Subcutaneous abdominal adipose tissue (tissue), 5 donors: ENCODE measurements around the gene PTPRD.
A peak's percentile ranks its signal among the peaks of the same experiment; 100 is the strongest.
"Not testable (repeated sequence)": the region's sequence is repeated elsewhere in the genome, so short reads cannot be mapped to it uniquely, and the experiment has no call there.

Source experiments
- H3K27ac ChIP-seq: one replicate; pipeline ENCODE4 v1.7.0; 2013; ENCODE audit warnings: low read depth, mild to moderate bottlenecking, inconsistent platforms, low read length, moderate library complexity
- H3K27me3 ChIP-seq, 5 donors: one replicate each; pipeline ENCODE4 v1.7.0; 2013; ENCODE audit warnings: low read length in 5 of 5, inconsistent platforms in 1 of 5; ENCODE audit not compliant: control insufficient read depth in 5 of 5, insufficient read depth in 4 of 5
- H3K36me3 ChIP-seq, 5 donors: one replicate each; pipeline ENCODE4 v1.7.0; 2013; ENCODE audit warnings: low read length in 5 of 5; ENCODE audit not compliant: control insufficient read depth in 5 of 5, insufficient read depth in 5 of 5
- H3K4me1 ChIP-seq, 5 donors: one replicate each; pipeline ENCODE4 v1.7.0; 2013; ENCODE audit warnings: low read length in 5 of 5, mild to moderate bottlenecking in 3 of 5, moderate library complexity in 1 of 5; ENCODE audit not compliant: control insufficient read depth in 5 of 5, insufficient read depth in 5 of 5
- H3K4me3 ChIP-seq, 5 donors: one replicate each; pipeline ENCODE4 v1.7.0; 2013; ENCODE audit warnings: low read length in 5 of 5, low read depth in 1 of 5
- H3K9ac ChIP-seq, 5 donors: one replicate each; pipeline ENCODE4 v1.7.0; 2013; ENCODE audit warnings: low read length in 5 of 5, mild to moderate bottlenecking in 4 of 5, moderate library complexity in 3 of 5
- H3K9me3 ChIP-seq, 5 donors: one replicate each; pipeline ENCODE4 v1.7.0; 2013; ENCODE audit warnings: low read length in 5 of 5; ENCODE audit not compliant: control insufficient read depth in 5 of 5
- donor health status: healthy.
- donor health status: healthy.
- donor health status: healthy.
- donor health status: healthy.
- donor health status: healthy.

The PTPRD gene

DNA sequence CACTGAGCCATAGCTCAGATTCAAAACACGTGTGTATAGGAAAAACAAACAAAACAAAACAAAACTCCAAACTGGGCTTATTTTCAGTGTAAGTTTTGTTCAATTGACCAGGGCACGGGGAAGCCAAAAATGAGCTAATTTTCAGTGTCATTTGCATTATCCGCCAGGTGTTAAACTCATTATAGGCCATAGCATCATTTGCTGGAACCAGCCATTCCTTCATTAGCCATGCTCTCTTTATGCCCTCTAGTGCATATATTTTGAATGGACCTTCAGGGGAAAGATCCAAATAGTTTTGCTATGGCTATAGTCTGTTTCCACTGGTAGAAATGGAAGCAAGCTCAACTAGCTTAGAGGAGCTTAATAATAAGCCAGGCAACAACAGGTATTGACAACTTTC is 1608.0 kb downstream of the PTPRD start:
- no peak overlapping the region for H3K27ac ChIP-seq
- H3K9me3 ChIP-seq, result no peaks in the 10 kb centered on the region
- peaks cover 0 to 11% (median 2%) of the 10 kb centered on the region in 5 donors for H3K4me1 ChIP-seq
- no peak overlapping the region for H3K9ac ChIP-seq
- no peaks in the 10 kb centered on the region for H3K27me3 ChIP-seq
- H3K4me3 ChIP-seq, result no peak overlapping the region
- no peaks in the 10 kb centered on the region for H3K36me3 ChIP-seq

DNA sequence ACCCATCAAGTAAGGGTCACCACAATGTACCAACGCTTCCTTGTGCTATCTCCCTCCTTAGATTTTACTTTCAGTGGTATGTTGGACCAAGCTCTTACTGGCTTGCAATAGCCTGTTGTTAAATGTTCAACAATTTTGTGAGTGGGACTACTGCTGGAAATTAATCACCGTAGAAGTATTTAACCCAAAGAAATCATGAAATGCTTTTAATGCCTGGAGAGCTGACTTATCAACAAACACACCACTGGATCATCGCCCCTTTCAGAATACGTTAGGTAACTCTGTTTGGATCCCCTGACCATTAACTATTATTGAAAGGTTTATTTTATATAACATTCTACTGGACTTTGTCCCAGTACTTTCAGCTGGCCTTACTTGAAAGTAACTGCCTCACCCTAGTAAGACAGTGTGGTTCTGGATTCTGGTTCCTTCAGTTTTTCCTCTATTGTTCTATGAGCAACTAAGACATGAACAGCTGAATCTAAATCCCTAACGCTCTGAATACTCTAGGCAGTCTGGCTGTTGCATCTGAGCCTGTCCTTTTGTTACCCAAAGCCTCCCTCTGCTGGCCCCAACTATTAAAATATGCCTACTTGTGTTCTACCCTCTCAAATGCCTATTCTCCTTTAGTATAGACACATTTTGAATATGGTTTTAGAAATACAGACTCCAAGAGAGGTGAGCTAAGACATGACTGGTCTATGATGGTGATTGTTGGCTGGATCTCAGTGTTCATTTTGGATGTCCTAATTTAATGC is 1609.8 kb downstream of the PTPRD start:
- Histone ChIP-seq H3K4me1 (peaks cover 0 to 11% (median 2%) of the 10 kb centered on the region in 5 donors), H3K9ac (no peak overlapping the region), H3K4me3 (no peak overlapping the region), H3K9me3 (peaks cover 0 to 7% (median 4%) of the 10 kb centered on the region in 5 donors), H3K36me3 (no peaks in the 10 kb centered on the region), H3K27ac (no peak overlapping the region), H3K27me3 (no peaks in the 10 kb centered on the region)

DNA sequence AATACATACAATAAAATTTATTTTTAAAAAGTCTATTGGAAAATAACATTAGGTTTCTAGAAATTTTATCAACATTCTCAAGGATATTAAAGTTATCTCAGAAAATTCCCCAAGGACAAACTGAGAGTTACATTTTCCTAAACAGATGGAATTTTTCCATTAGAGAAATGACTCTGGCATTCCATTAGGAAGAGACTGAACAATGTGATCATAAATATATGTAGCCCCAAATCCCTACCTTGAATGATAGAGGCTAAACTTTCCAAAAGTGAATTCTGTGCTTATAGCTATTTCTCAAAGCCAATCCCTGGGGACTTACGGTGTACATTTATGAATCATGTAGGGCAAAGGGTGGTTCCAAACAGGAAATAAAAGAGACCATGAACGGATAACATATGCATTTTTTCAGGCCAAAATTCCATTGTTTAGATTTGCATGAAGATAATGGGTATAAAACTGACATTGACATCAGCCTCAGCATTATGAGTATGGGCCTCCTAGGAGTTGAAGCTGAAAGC is 1632.2 kb downstream of the PTPRD start:
- no peak overlapping the region for H3K9ac ChIP-seq
- H3K36me3 ChIP-seq, result no peaks in the 10 kb centered on the region
- H3K27ac ChIP-seq, result no peak overlapping the region
- H3K4me1 ChIP-seq, result peaks cover 0 to 9% (median 0%) of the 10 kb centered on the region in 5 donors
- no peak overlapping the region for H3K4me3 ChIP-seq
- H3K9me3 ChIP-seq, result peaks cover 0 to 3% (median 0%) of the 10 kb centered on the region in 5 donors
- no peaks in the 10 kb centered on the region for H3K27me3 ChIP-seq

DNA sequence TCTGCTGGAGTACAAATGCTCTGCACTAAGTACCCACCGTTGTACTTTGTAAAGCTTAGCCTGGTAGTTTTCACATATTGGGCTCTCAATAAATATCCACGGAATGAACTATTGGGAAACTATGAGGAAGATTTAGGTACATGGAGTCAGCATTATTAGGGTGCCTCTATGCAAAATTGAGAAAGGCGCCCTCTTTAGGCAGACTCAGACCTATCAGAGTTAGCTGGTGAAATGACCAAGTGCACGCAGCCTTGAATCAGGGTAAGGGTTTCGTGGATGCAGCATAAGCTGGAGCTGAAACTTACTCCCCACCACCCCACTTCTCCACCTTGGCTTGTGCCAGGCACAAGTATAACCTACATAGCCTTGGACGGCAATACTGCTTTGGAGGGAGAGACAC is 1634.5 kb downstream of the PTPRD start:
- H3K9me3 ChIP-seq, result peaks cover 0 to 3% (median 0%) of the 10 kb centered on the region in 5 donors
- peaks cover 0 to 9% (median 0%) of the 10 kb centered on the region in 5 donors for H3K4me1 ChIP-seq
- H3K27me3 ChIP-seq, result no peaks in the 10 kb centered on the region
- H3K27ac ChIP-seq, result no peak overlapping the region
- no peak overlapping the region for H3K9ac ChIP-seq
- no peaks in the 10 kb centered on the region for H3K36me3 ChIP-seq
- H3K4me3 ChIP-seq, result no peak overlapping the region

DNA sequence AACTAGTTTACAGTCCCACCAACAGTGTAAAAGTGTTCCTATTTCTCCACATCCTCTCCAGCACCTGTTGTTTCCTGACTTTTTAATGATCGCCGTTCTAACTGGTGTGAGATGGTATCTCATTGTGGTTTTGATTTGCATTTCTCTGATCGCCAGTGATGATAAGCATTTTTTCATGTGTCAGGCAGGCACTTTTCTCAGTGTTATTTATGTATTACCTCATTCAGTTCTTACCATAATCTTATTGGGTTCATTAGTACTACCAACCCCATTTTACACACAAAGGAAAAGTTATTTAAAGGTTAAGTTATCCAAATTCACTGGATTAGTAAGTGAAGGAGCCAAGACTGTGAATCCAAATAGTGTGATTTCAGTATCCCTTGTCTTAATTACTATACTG is 1644.5 kb downstream of the PTPRD start:
- H3K9me3 ChIP-seq, H3K36me3 ChIP-seq, H3K27ac ChIP-seq, H3K4me3 ChIP-seq, H3K9ac ChIP-seq, H3K27me3 ChIP-seq, H3K4me1 ChIP-seq: not testable (repeated sequence)

DNA sequence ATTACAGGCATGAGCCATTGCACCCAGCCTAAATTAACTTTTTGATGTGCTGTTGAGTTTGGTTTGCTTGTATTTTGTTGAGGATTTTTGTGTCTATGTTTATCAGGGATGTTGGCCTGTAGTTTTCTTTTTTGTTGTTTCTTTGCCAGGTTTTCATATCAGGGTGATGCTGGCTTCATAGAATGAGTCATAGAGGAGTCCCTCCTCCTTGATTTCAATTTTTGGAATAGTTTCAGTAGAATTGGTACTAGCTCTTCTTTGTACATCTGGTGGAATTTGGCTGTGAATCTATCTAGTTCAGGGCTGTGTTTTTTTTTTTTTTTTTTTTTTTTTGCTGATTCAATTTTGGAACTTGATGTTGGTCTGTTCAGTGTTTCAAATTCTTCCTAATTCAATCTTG is 1648.9 kb downstream of the PTPRD start:
- Histone ChIP-seq H3K27ac (no peak overlapping the region), H3K36me3 (no peaks in the 10 kb centered on the region), H3K27me3 (no peaks in the 10 kb centered on the region)

DNA sequence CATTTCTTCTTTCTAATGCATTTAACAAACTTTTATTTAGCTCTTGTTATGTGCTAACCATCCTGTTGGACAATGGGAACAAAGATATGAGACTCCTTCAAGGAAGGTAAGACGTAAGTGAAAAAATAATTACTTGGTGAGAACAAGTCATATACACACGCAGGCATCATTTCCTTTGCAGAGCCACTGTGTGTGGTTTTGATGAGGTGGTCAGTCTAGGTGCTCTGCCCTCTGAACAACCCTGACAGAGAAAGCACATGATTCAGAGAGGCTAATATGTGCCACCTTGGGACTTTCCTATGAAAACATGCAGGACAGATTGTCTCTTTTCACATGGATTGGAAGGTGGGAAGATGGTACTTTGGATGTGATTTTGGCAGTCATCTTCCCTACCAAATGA is 1650.7 kb downstream of the PTPRD start:
- no peaks in the 10 kb centered on the region for H3K9me3 ChIP-seq
- H3K27ac ChIP-seq, result peak overlapping the region; percentile 84
- H3K4me1 ChIP-seq, result peaks cover 2 to 31% (median 17%) of the 10 kb centered on the region in 5 donors
- H3K9ac ChIP-seq, result peak overlapping the region in 1 of 5 donors; percentile 73
- H3K27me3 ChIP-seq, result no peaks in the 10 kb centered on the region
- no peak overlapping the region for H3K4me3 ChIP-seq
- no peaks in the 10 kb centered on the region for H3K36me3 ChIP-seq

More for the DNA sequence above, 1648.9 kb downstream of the PTPRD start:
- no peak overlapping the region for H3K9ac ChIP-seq
- peaks cover 2 to 25% (median 17%) of the 10 kb centered on the region in 5 donors for H3K4me1 ChIP-seq
- H3K9me3 ChIP-seq, result no peaks in the 10 kb centered on the region
- no peak overlapping the region for H3K4me3 ChIP-seq

DNA sequence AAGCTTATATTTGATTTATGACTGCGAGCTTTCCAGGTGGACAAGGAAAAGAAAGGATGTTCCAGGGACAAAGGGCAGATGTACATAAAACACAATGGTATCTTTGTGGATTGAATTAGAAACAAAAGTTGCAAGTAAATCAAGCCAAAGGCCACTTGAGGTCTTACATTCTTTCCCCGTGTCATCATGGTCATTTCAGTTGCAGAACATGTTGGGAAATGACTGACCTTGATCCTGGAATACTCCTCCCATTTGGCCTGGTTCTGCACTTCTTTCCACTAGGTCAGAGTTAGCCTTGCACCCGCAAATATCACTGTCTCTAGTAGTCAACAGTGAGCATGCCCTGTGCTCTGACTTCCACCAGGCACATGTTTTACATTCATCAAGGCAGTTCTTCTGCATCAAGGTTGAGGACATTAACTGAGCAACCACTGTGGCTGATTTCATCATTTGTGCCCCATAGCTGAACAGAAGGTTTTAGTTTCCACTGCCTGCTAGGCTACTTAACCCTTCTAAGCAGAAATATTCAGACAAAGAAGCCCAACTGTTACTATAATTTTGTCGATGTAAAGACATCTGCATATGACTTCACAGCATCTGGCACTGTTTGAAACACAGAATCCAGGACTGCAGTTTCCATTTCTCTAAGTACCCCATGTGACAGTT is 1651.5 kb downstream of the PTPRD start:
- H3K27me3 ChIP-seq, result no peaks in the 10 kb centered on the region
- H3K9ac ChIP-seq, result peak overlapping the region in 2 of 5 donors; percentile 10 to 73
- H3K4me3 ChIP-seq, result peak overlapping the region in 1 of 5 donors; percentile 13
- H3K36me3 ChIP-seq, result no peaks in the 10 kb centered on the region
- peak overlapping the region; percentile 84 for H3K27ac ChIP-seq
- no peaks in the 10 kb centered on the region for H3K9me3 ChIP-seq
- H3K4me1 ChIP-seq, result peaks cover 2 to 31% (median 17%) of the 10 kb centered on the region in 5 donors

DNA sequence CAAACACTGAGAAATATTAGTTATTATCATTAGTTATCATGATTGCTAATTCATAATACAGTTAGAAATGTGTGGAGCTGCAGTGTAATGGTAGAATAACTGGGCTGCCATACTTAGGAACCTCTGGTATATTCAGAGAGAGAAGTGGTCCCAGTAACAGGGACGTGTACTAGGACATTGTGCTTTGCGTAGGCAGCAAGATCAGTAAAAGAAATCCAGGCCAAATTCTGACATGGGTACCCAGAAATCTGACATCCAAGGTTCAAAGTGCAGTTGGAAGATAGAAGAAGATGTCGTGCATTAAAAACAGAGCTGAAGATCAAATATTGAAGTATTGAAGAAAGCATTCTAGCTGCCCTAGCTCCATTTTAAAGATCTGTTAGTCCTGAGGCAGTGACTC is 1652.5 kb downstream of the PTPRD start:
- Histone ChIP-seq H3K27me3 (no peaks in the 10 kb centered on the region), H3K27ac (peak overlapping the region; percentile 27), H3K9me3 (no peaks in the 10 kb centered on the region), H3K9ac (peak overlapping the region in 1 of 5 donors; percentile 48), H3K4me3 (no peak overlapping the region), H3K36me3 (no peaks in the 10 kb centered on the region), H3K4me1 (peaks cover 2 to 31% (median 17%) of the 10 kb centered on the region in 5 donors)

DNA sequence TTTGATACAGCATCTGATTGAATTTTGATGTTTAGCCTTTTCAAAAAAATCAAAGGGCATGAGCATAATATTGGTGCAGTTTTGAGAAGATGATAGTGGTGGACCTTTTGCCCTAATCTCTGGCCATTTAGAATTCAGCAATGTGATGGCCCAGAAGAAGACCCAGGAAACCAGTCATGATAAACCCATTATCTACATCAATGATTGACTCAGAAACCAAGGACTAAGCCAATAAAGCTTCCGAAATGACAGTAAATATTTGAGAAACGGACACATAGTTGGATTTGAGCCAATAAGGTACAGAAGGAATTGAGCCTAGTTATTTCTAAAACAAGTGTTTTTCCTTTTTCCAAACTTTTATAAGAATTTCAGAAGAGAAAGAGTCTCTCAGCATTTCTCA is 1654.4 kb downstream of the PTPRD start:
- Histone ChIP-seq H3K27me3 (no peaks in the 10 kb centered on the region), H3K9ac (no peak overlapping the region), H3K36me3 (no peaks in the 10 kb centered on the region), H3K4me1 (peaks cover 0 to 28% (median 14%) of the 10 kb centered on the region in 5 donors), H3K4me3 (no peak overlapping the region), H3K9me3 (no peaks in the 10 kb centered on the region), H3K27ac (no peak overlapping the region)
